Small intestine (tissue), 7 donors: Measurements from ENCODE around the gene PRCD. TPM values are rescaled to one million over a fixed set of nuclear protein-coding genes. Genes with fewer than 3 reads are reported as not detected.

Experiments
- DNase-seq, 2 donors: peaks; one replicate each; pipeline versions ENCODE4 v3.0.0 to v3.0.0-alpha.2; 2013
- FAIRE-seq: peaks from 2 replicates; lab custom pipeline; 2012; peaks lifted over from hg19 to GRCh38; lab: Jason Lieb, UNC
- H3K27ac ChIP-seq, 3 donors: one replicate each; pipeline ENCODE4 v1.5.1; 2013; ENCODE audit warnings: low read length in 2 of 3, mild to moderate bottlenecking in 2 of 3, control low read depth in 1 of 3, inconsistent platforms in 1 of 3, low read depth in 1 of 3, moderate library complexity in 1 of 3
- H3K27me3 ChIP-seq, 3 donors: one replicate each; pipeline ENCODE4 v1.6.1; 2013; ENCODE audit warnings: low read length in 3 of 3, inconsistent platforms in 1 of 3; ENCODE audit not compliant: control insufficient read depth in 3 of 3, insufficient read depth in 3 of 3
- H3K36me3 ChIP-seq, 3 donors: one replicate each; pipeline ENCODE4 v1.6.1; 2013; ENCODE audit warnings: low read length in 3 of 3, inconsistent platforms in 1 of 3, low read depth in 1 of 3, mild to moderate bottlenecking in 1 of 3, moderate library complexity in 1 of 3; ENCODE audit not compliant: control insufficient read depth in 3 of 3, insufficient read depth in 2 of 3
- H3K4me1 ChIP-seq, 3 donors: one replicate each; pipeline ENCODE4 v1.6.1; 2013; ENCODE audit warnings: low read length in 2 of 3, inconsistent platforms in 1 of 3, low read depth in 1 of 3, mild to moderate bottlenecking in 1 of 3, moderate library complexity in 1 of 3; ENCODE audit not compliant: control insufficient read depth in 3 of 3, insufficient read depth in 2 of 3
- H3K4me3 ChIP-seq, 3 donors: one replicate each; pipeline ENCODE4 v1.5.1; 2013; ENCODE audit warnings: low read length in 3 of 3, control low read depth in 1 of 3, inconsistent platforms in 1 of 3, low read depth in 1 of 3, mild to moderate bottlenecking in 1 of 3, moderate library complexity in 1 of 3
- H3K9me3 ChIP-seq, 2 donors: one replicate each; pipeline ENCODE4 v1.6.1; 2013; ENCODE audit warnings: low read depth in 1 of 2, low read length in 1 of 2; ENCODE audit not compliant: control insufficient read depth in 2 of 2, insufficient read depth in 1 of 2
- WGBS, 3 donors: extraction: QIAGEN DNeasy Blood & Tissue Kit; methylation state at CpG; one replicate each; pipeline ENCODE4 v1.1.7; 2013; 5-methylcytosine and 5-hydroxymethylcytosine counted together
- polyA plus RNA-seq, 4 donors: library from polyadenylated mRNA; stranded (reverse) in 3 of 4; unstranded in 1 of 4; fragments of 200-250 nt in 3 of 4; fragments of 120-200 nt in 1 of 4; gene quantifications; one replicate each; pipeline versions ENCODE4 v1.2.1 to v1.2.3, GENCODE V29; 2013
- donor health status: healthy with polysubstance abuse.
- donor health status: control.
- donor health status: control.
- donor health status: Bipolar disorder and iron deficiency.
- donor health status: healthy.

Gene PRCD
- polyA plus RNA-seq, 4 donors = 1.6 to 3.4 (median 2.2) TPM; not detected in 1

DNA sequence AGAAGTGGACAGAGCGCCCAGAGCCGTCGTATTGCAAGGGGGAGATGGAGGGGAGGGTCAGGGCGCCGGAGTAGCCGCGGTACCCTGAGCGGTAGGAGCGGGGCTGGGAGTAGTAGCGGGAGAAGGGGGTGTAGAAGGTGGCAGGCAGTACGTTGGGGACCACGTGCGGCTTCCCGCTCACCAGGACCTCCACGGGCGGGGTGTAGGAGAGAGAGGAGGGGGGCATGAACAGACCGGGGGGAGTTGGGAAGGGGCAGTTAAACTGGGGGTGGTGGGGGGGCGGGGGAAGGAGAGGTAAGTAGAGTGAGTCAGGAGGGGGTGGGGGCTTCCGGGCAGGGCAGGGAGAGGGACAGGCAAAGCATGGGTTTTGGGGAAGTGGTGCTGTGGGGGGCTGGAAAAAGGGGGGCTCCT is 29.0 kb downstream of the PRCD start:
- Histone ChIP-seq H3K9me3 (peaks cover 0 to 8% of the 10 kb centered on the region in 2 donors), H3K4me1 (peaks cover 0 to 15% (median 0%) of the 10 kb centered on the region in 3 donors), H3K36me3 (peaks cover 0 to 32% (median 2%) of the 10 kb centered on the region in 3 donors), H3K4me3 (no peak overlapping the region), H3K27me3 (peaks cover 0 to 3% (median 0%) of the 10 kb centered on the region in 3 donors), H3K27ac (no peak overlapping the region)
- DNase-seq (no peak), FAIRE-seq (no peak)
- WGBS, 3 donors = 30 to 42% (median 37%) methylated on average over 18 to 19 of the region's 19 CpGs

DNA sequence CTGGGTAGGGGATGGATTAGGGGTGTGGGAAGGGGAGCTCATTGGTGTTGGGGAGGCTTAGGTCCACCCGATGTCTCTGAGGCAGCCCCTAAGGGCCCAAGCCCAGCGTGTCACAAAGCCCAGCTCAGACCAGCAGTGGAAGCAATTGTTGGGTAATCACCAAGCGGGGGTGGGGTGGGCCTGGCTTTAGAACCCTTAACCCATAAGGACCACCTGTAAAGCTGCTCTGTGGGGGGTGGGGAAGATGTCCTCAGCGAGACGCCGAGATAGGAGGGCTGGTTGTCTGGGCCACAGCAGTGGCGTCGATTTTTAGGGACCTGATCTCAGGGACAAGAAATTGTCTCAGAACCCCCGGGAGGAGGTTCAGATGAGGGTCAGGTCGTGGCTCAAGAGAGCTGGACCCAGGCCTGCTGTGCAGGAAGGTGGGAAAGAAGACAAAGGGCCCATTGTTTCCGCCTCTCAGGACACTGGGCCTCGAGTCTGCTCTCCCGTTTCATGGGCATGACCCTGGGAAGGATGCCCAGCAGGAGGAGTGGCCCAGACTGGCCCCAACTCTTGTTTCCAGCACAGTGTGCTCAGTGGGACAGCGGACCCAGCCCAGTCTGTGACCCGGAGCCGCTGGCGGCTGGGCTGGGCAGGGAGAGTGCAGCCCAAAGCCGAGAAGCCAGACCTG is 29.9 kb downstream of the PRCD start:
- FAIRE-seq (no peak), DNase-seq (no peak)
- H3K4me1 ChIP-seq = peaks cover 0 to 15% (median 0%) of the 10 kb centered on the region in 3 donors
- peaks cover 0 to 23% (median 0%) of the 10 kb centered on the region in 3 donors for H3K36me3 ChIP-seq
- H3K9me3 ChIP-seq = peaks cover 0 to 8% of the 10 kb centered on the region in 2 donors
- 68 to 72% (median 70%) methylated on average over 18 of the region's 18 CpGs for WGBS, 3 donors
- peaks cover 0 to 3% (median 0%) of the 10 kb centered on the region in 3 donors for H3K27me3 ChIP-seq
- H3K4me3 ChIP-seq = no peak overlapping the region
- H3K27ac ChIP-seq = no peak overlapping the region

DNA sequence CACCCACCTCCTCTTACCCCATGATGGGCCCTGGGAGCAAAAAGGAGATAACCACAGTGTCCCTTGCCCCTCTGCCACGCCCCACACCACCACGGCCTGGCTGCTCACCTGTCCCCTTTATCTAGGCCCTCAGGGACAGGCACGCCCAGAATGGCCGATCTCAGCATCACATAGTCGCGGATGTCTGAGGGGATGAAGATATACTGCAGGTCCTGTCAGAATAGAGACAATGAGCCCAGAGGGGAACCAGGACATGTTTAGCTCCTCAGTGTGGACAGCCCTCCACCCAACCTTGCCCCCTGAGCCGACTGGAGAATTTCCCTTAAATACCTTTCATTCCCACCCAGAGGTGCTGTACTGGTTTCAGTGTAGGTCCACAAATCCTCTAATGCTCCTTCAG is 30.6 kb downstream of the PRCD start:
- Histone ChIP-seq H3K27ac (no peak overlapping the region), H3K4me1 (peaks cover 0 to 15% (median 0%) of the 10 kb centered on the region in 3 donors), H3K9me3 (peaks cover 0 to 8% of the 10 kb centered on the region in 2 donors), H3K36me3 (peaks cover 0 to 16% (median 0%) of the 10 kb centered on the region in 3 donors), H3K4me3 (no peak overlapping the region), H3K27me3 (peaks cover 0 to 3% (median 0%) of the 10 kb centered on the region in 3 donors)
- DNase-seq = no peak
- 72 to 85% (median 75%) methylated on average over 7 of the region's 7 CpGs for WGBS, 3 donors
- FAIRE-seq = no peak

DNA sequence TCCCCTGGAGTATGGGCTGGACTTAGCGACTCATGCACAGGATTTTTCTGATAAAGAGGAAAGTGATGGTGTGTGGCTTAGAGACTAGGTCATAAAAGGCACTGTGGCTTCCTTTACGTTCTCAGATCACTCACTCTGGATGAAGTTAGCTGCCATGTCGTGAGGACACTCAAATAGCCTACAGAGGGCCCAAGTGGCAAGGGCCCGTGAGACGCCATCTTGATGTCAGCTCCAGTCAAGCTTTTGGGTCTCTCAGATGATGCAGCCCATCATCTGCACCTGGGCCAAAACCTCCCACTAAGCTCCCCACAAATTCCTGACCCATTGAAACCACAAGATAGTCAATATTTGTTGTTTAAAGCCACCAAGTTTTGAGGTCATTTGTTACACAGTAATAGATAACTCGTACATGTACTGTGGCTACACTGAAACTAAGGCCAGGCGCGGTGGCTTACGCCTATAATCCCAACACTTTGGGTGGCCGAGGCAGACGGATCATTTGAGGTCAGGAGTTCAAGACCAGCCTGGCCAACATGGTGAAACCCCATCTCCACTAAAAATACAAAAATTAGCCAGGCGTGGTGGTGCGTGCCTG is 31.1 kb downstream of the PRCD start:
- H3K36me3 ChIP-seq = peaks cover 0 to 11% (median 0%) of the 10 kb centered on the region in 3 donors
- no peak for DNase-seq
- H3K27ac ChIP-seq = no peak overlapping the region

DNA sequence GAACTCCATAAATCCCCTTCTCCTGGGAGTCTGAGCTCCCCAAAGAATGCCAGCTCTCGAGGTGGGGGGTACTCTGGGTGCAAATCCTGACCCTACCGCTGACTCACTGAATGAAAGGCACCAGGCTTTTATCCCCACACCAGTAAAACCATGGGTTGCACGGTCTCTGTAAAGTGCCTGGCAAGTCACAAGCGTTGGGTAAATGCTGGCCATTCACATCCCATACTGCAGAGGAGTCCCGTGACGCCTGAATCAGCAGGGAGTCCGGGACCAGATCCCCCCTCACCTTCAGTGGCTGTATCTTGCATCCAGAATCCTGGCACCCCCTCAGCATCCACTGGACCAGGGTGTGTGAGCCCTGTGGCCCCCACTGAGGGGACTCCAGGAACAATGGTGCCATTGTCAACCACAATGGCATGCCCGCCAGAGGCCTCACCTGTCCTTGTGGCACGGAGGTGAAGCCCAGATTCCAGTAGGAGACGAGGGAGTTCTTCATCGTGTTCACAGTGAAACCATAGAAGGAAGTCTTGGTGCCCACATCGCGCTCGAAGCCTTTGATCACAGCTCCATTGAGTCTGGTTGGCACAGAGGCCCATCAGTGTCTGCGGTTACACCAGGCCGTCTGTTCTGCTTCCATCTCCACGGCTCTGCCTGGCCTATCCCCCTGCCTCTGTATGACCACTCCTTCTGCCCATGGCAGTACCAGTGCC is 32.5 kb downstream of the PRCD start:
- peaks cover 0 to 6% (median 0%) of the 10 kb centered on the region in 3 donors for H3K4me1 ChIP-seq
- H3K4me3 ChIP-seq = no peak overlapping the region
- peaks cover 0 to 4% (median 0%) of the 10 kb centered on the region in 3 donors for H3K36me3 ChIP-seq
- H3K27ac ChIP-seq = no peak overlapping the region
- 88 to 90% (median 89%) methylated on average over 17 of the region's 17 CpGs for WGBS, 3 donors
- peaks cover 0 to 8% of the 10 kb centered on the region in 2 donors for H3K9me3 ChIP-seq
- FAIRE-seq (no peak), DNase-seq (no peak)
- peaks cover 0 to 3% (median 0%) of the 10 kb centered on the region in 3 donors for H3K27me3 ChIP-seq

More for the DNA sequence above, 31.1 kb downstream of the PRCD start:
- Histone ChIP-seq H3K4me3 (no peak overlapping the region), H3K27me3 (peaks cover 0 to 3% (median 0%) of the 10 kb centered on the region in 3 donors), H3K9me3 (peaks cover 0 to 8% of the 10 kb centered on the region in 2 donors), H3K4me1 (peaks cover 0 to 15% (median 0%) of the 10 kb centered on the region in 3 donors)
- FAIRE-seq = no peak
- 91 to 95% (median 93%) methylated on average over 13 of the region's 13 CpGs for WGBS, 3 donors

DNA sequence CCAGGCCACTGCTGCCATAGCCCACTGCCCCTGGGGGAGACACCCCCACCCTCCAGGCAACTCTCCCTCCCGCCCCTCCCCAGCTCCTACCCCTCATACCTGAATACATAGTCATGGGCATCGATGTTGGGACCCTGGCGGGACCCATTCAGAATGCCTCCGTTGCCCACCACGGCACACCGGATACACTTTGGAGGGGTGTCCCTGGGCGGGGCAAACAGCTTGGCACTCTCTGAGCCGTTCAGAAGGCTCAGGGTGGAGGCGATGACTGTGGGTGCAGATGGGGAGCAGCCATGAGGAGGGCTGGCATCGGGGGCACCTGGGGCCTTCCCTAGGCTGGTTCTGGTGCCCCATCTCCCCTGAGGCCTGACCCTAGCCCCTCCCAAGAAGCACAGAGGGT is 33.3 kb downstream of the PRCD start:
- FAIRE-seq = no peak
- 85 to 91% (median 89%) methylated on average over 9 to 10 of the region's 10 CpGs for WGBS, 3 donors
- Histone ChIP-seq H3K9me3 (peaks cover 0 to 8% of the 10 kb centered on the region in 2 donors), H3K36me3 (peaks cover 0 to 4% (median 0%) of the 10 kb centered on the region in 3 donors), H3K4me3 (no peak overlapping the region), H3K27ac (no peak overlapping the region), H3K4me1 (peaks cover 0 to 1% (median 0%) of the 10 kb centered on the region in 3 donors), H3K27me3 (peaks cover 0 to 3% (median 0%) of the 10 kb centered on the region in 3 donors)
- DNase-seq = no peak

DNA sequence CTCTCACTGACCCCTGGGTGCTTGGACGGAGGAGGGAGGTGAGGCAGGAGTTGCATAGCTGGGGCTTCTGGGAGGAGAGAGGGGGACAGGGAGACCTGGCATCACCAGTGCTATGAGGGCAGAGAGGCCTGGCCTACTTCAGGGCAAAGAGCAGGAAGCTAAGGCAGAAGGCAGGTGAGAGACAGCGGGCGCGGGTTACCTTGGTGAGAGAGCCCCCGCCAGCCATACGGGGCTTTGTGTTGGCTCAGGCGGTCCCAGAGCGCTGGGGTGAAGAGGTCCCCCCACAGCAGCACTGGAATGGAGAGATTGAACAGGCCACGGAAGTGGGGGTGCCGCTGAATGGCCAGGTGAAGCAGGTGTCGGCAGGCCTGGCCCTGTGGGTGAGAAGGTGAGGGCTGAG is 34.3 kb downstream of the PRCD start:
- DNase-seq = no peak
- H3K4me1 ChIP-seq = no peaks in the 10 kb centered on the region
- peaks cover 0 to 4% (median 0%) of the 10 kb centered on the region in 3 donors for H3K36me3 ChIP-seq
- H3K4me3 ChIP-seq = no peak overlapping the region
- FAIRE-seq = no peak
- H3K9me3 ChIP-seq = peaks cover 0 to 8% of the 10 kb centered on the region in 2 donors
- no peaks in the 10 kb centered on the region for H3K27me3 ChIP-seq
- WGBS, 3 donors = 92 to 95% (median 93%) methylated on average over 10 to 11 of the region's 11 CpGs
- no peak overlapping the region for H3K27ac ChIP-seq

DNA sequence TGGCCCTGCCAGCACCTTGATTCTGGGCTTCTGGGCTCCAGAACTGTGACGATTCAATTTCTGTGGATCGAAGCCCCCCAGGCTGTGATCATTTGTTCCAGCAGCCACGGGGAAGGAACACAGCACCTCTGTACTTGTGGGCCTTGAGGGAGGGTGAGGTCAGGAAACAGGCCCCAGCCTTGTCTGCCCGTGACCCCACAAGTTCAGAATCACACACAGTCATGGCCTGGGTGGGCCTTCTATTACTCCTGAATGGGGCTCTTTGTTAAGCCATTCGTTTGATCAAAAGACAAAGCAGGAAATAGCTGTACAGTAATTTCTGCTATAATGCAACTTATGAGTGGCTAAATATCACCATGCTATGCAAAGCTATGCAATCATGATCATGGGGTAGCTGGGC is 35.7 kb downstream of the PRCD start:
- DNase-seq (no peak), FAIRE-seq (no peak)
- 66 to 70% (median 67%) methylated on average over 5 of the region's 5 CpGs for WGBS, 3 donors
- H3K27me3 ChIP-seq = no peaks in the 10 kb centered on the region
- no peak overlapping the region for H3K4me3 ChIP-seq
- no peaks in the 10 kb centered on the region for H3K4me1 ChIP-seq
- peaks cover 0 to 5% of the 10 kb centered on the region in 2 donors for H3K9me3 ChIP-seq
- no peak overlapping the region for H3K27ac ChIP-seq
- H3K36me3 ChIP-seq = peaks cover 0 to 4% (median 0%) of the 10 kb centered on the region in 3 donors
